HCT116 (cell line): ENCODE data around the gene CASP9. TPM values are rescaled to one million over a fixed set of nuclear protein-coding genes. Genes with fewer than 3 reads are reported as not detected.

Experiments used
- ATAC-seq: fragments of 200-7000 bp; cut with Tn5 transposase; 2 replicates; pipeline ENCODE4 v1.9.1; 2020; ENCODE audit warnings: mild to moderate bottlenecking, moderate library complexity
- BruUV-seq: library from RNA; stranded (reverse); fragments of 400-500 nt; replicated peaks from 2 replicates; lab custom pipeline; 2021; lab: Mats Ljungman, UMichigan
- CTCF ChIA-PET: fragments of 300-600 bp; sonication (Branson Sonifier 250); formaldehyde crosslinking; loops from one replicate; lab custom pipeline; 2021; ENCODE audit warnings: antibody characterized with exemption; lab: Charles Lee
- POLR2A ChIA-PET: fragments of 300-600, 350-600 bp; sonication (Branson Sonifier 250); formaldehyde crosslinking; loops from one replicate; lab custom pipeline; 2021; ENCODE audit warnings: antibody characterized with exemption; lab: Charles Lee
- RAD21 ChIA-PET, 2 experiments: fragments of 300-600 bp; sonication (Branson Sonifier 250); formaldehyde crosslinking; loops; one replicate each; lab custom pipeline; 2023; ENCODE audit warnings: low total read pairs in 2 of 2; ENCODE audit not compliant: uncharacterized antibody in 2 of 2, unreplicated experiment in 2 of 2, low non-redundant PET in 1 of 2; lab: Charles Lee
- DNase-seq: peaks from one replicate; pipeline ENCODE4 v3.0.0-alpha.2; 2010; ENCODE audit warnings: low read depth, low spot score
- H2AFZ ChIP-seq: fragments of 200-600 bp; shearing (Covaris generic), sonication (generic); 2 replicates; pipeline ENCODE4 v1.6.1; 2017; ENCODE audit warnings: low read depth, mixed run types, mixed read lengths, antibody characterized with exemption, low read length; ENCODE audit not compliant: poor library complexity, severe bottlenecking
- H3K27ac ChIP-seq: 2 replicates; pipeline ENCODE4 v1.5.1; 2012; ENCODE audit warnings: low read depth, low read length
- H3K27me3 ChIP-seq: fragments of 200-600 bp; sonication (generic); 2 replicates; pipeline ENCODE4 v1.6.1; 2016; ENCODE audit warnings: mixed run types, low read length, mixed read lengths; ENCODE audit not compliant: insufficient read depth
- H3K36me3 ChIP-seq, 2 experiments: fragments of 200-500 bp in 1 of 2; fragments of 200-600 bp in 1 of 2; sonication (Bioruptor generic) in 1 of 2; sonication (generic) in 1 of 2; 2 replicates each; pipeline versions ENCODE4 v1.5.1 to v1.6.1; 2014 to 2016; ENCODE audit warnings: low read length in 2 of 2, inconsistent platforms in 1 of 2, mixed read lengths in 1 of 2, mixed run types in 1 of 2; ENCODE audit not compliant: insufficient read depth in 2 of 2, control insufficient read depth in 1 of 2
- H3K4me1 ChIP-seq, 2 experiments: fragments of 200-600 bp in 1 of 2; sonication (generic) in 1 of 2; 2 replicates each; pipeline versions ENCODE4 v1.5.1 to v1.6.1; 2012 to 2017; ENCODE audit warnings: low read length in 2 of 2, inconsistent platforms in 1 of 2, mild to moderate bottlenecking in 1 of 2, mixed read lengths in 1 of 2, mixed run types in 1 of 2, moderate library complexity in 1 of 2; ENCODE audit not compliant: insufficient read depth in 2 of 2, control insufficient read depth in 1 of 2
- H3K4me2 ChIP-seq: fragments of 200-600 bp; sonication (generic); 2 replicates; pipeline ENCODE4 v1.6.1; 2017; ENCODE audit warnings: mixed run types, low read length, mixed read lengths
- H3K4me3 ChIP-seq, 2 experiments: fragments of 200-600 bp in 1 of 2; sonication (generic) in 1 of 2; replicated peaks in 1 of 2; 2 replicates each; pipeline ENCODE4 v1.5.1; 2011 to 2016; ENCODE audit warnings: low read length in 2 of 2, control low read depth in 1 of 2, low read depth in 1 of 2, mild to moderate bottlenecking in 1 of 2, mixed read lengths in 1 of 2, mixed run types in 1 of 2
- H3K79me2 ChIP-seq: fragments of 200-600 bp; sonication (generic); 2 replicates; pipeline ENCODE4 v1.6.1; 2017; ENCODE audit warnings: mild to moderate bottlenecking, mixed run types, low read length, moderate library complexity, mixed read lengths; ENCODE audit not compliant: insufficient read depth
- H3K9ac ChIP-seq: fragments of 200-600 bp; sonication (generic); 2 replicates; pipeline ENCODE4 v1.6.1; 2016; ENCODE audit warnings: low read length, mixed read lengths
- H3K9me2 ChIP-seq: fragments of 200-600 bp; sonication (generic), shearing (Covaris generic); 2 replicates; pipeline ENCODE4 v1.6.1; 2017; ENCODE audit warnings: mixed run types, mild to moderate bottlenecking, moderate library complexity; ENCODE audit not compliant: insufficient read depth
- H3K9me3 ChIP-seq, 2 experiments: fragments of 200-500 bp in 1 of 2; fragments of 200-600 bp in 1 of 2; sonication (Bioruptor generic) in 1 of 2; sonication (generic) in 1 of 2; 2 replicates each; pipeline ENCODE4 v1.6.1; 2014 to 2017; ENCODE audit warnings: low read length in 2 of 2, mixed read lengths in 2 of 2, inconsistent platforms in 1 of 2, low read depth in 1 of 2, mild to moderate bottlenecking in 1 of 2, mixed run types in 1 of 2, moderate library complexity in 1 of 2; ENCODE audit not compliant: control insufficient read depth in 1 of 2, insufficient read depth in 1 of 2
- H4K20me1 ChIP-seq: fragments of 200-600 bp; sonication (generic), shearing (Covaris generic); 2 replicates; pipeline ENCODE4 v1.6.1; 2017; ENCODE audit warnings: mixed run types, mild to moderate bottlenecking, moderate library complexity; ENCODE audit not compliant: insufficient read depth
- CBX3 ChIP-seq: IDR thresholded peaks from 2 replicates; pipeline ENCODE4 v1.6.1; 2012; ENCODE audit warnings: low read depth
- ELF1 ChIP-seq: IDR thresholded peaks from 2 replicates; pipeline ENCODE4 v1.6.1; 2012; ENCODE audit warnings: low read depth, borderline replicate concordance
- EZH2 ChIP-seq: fragments of 200-600 bp; sonication (generic); IDR thresholded peaks from 2 replicates; pipeline ENCODE4 v1.6.1; 2017; ENCODE audit warnings: antibody characterized with exemption, mixed run types
- EZH2phosphoT487 ChIP-seq: fragments of 200-600 bp; IDR thresholded peaks from 2 replicates; pipeline ENCODE4 v1.6.1; 2018; ENCODE audit warnings: antibody characterized with exemption, borderline replicate concordance
- POLR2A ChIP-seq: IDR thresholded peaks from 2 replicates; pipeline ENCODE4 v1.7.0; 2011; ENCODE audit warnings: borderline replicate concordance; ENCODE audit not compliant: insufficient read depth, insufficient read length; ENCODE audit errors: extremely low read depth
- POLR2AphosphoS5 ChIP-seq: IDR thresholded peaks from 2 replicates; pipeline ENCODE4 v1.6.1; 2011; ENCODE audit warnings: mild to moderate bottlenecking, low read depth, low read length, moderate library complexity
- SP1 ChIP-seq: IDR thresholded peaks from 2 replicates; pipeline ENCODE4 v1.6.1; 2012; ENCODE audit warnings: low read depth
- SRF ChIP-seq: IDR thresholded peaks from 2 replicates; pipeline ENCODE4 v1.6.1; 2012; ENCODE audit warnings: low read depth
- intact Hi-C: fragments of 100-400 bp; cut with micrococcal nuclease; formaldehyde crosslinking; loops from 2 replicates; pipeline ENCODE4 v1.10.0; 2022
- total RNA-seq: library from RNA; stranded (reverse); gene quantifications from one replicate; pipeline ENCODE4 v1.2.1, GENCODE V29; 2021; ENCODE audit not compliant: unreplicated experiment
- TF ChIP-seq, protein P1 (sequence below): IDR thresholded peaks from 2 replicates; pipeline ENCODE4 v1.6.1; 2011; ENCODE audit warnings: mild to moderate bottlenecking, low read length, moderate library complexity; ENCODE audit not compliant: insufficient replicate concordance; ENCODE audit errors: extremely low read depth
- TF ChIP-seq, protein P2 (sequence below): IDR thresholded peaks from 2 replicates; pipeline ENCODE4 v1.6.1; 2012
- TF ChIP-seq, protein P3 (sequence below): IDR thresholded peaks from 2 replicates; pipeline ENCODE4 v1.6.1; 2012
- TF ChIP-seq, protein P4 (sequence below), 3 experiments: fragments of 200-600 bp in 1 of 3; sonication (generic) in 1 of 3; IDR thresholded peaks in 2 of 3; conservative IDR thresholded peaks in 1 of 3; 2 replicates each; pipeline ENCODE4 v1.5.1; 2012 to 2017; ENCODE audit warnings: low read depth in 2 of 3, low read length in 2 of 3, antibody characterized with exemption in 1 of 3, borderline replicate concordance in 1 of 3, control low read depth in 1 of 3, mild to moderate bottlenecking in 1 of 3, mixed read lengths in 1 of 3, mixed run types in 1 of 3, moderate library complexity in 1 of 3; ENCODE audit not compliant: insufficient read depth in 1 of 3

CASP9 gene
- total RNA-seq, 1 experiment from 2014 or later = 10.6 TPM

DNA sequence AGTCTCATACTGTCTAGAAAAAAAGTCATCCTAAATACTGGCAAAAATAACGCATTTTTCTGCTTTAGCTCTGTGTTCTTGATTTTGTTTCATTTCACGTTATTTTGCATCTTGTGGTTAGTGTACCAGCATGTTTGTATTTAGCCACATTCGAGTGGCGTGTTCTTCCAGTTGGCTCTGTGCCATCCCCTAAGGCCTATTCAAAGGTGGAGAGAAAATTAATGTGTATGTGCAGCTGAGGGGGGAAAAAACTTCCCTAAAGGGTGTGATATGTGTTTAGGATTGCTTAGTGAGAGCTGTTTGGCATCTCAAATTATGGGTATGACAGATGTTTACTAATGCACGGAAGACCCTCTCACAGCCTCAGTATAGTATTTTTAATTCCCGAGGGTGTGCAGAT lies 14.8 kb upstream of the CASP9 start (continued):
- TF ChIP-seq, protein P1, sequence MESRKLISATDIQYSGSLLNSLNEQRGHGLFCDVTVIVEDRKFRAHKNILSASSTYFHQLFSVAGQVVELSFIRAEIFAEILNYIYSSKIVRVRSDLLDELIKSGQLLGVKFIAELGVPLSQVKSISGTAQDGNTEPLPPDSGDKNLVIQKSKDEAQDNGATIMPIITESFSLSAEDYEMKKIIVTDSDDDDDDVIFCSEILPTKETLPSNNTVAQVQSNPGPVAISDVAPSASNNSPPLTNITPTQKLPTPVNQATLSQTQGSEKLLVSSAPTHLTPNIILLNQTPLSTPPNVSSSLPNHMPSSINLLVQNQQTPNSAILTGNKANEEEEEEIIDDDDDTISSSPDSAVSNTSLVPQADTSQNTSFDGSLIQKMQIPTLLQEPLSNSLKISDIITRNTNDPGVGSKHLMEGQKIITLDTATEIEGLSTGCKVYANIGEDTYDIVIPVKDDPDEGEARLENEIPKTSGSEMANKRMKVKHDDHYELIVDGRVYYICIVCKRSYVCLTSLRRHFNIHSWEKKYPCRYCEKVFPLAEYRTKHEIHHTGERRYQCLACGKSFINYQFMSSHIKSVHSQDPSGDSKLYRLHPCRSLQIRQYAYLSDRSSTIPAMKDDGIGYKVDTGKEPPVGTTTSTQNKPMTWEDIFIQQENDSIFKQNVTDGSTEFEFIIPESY = no peak
- TF ChIP-seq POLR2AphosphoS5 (no peak), EZH2phosphoT487 (no peak)

DNA sequence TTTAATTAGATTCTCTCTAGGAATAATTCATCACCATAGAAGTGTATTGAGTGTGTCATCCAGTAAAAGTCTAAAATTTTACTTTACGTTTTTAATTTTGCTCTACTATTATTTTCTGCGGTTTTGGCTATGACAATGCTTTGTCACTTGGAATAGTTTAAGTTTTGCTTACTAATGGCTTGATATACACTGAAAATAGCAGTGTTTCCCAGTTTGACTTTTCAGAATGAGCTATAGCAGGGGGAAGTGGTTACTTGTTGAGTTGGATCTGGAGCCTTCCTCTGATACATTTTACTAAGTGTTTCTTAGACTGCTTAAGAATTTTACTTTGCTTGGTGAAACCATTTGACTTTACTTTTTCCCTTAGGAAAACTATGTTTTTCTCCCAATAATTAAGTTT lies 7.7 kb upstream of the CASP9 start:
- H3K27me3 ChIP-seq = no peaks in the 10 kb centered on the region
- BruUV-seq = no TSS peak
- no peaks in the 10 kb centered on the region for H3K9me2 ChIP-seq
- TF ChIP-seq EZH2phosphoT487 (no peak), SRF (no peak), CBX3 (no peak), ELF1 (no peak), EZH2 (no peak), SP1 (no peak), POLR2AphosphoS5 (no peak), POLR2A (no peak)
- TF ChIP-seq, protein P2, sequence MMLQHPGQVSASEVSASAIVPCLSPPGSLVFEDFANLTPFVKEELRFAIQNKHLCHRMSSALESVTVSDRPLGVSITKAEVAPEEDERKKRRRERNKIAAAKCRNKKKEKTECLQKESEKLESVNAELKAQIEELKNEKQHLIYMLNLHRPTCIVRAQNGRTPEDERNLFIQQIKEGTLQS = no peak
- TF ChIP-seq, protein P3, sequence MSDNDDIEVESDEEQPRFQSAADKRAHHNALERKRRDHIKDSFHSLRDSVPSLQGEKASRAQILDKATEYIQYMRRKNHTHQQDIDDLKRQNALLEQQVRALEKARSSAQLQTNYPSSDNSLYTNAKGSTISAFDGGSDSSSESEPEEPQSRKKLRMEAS = no peak
- TF ChIP-seq, protein P4, sequence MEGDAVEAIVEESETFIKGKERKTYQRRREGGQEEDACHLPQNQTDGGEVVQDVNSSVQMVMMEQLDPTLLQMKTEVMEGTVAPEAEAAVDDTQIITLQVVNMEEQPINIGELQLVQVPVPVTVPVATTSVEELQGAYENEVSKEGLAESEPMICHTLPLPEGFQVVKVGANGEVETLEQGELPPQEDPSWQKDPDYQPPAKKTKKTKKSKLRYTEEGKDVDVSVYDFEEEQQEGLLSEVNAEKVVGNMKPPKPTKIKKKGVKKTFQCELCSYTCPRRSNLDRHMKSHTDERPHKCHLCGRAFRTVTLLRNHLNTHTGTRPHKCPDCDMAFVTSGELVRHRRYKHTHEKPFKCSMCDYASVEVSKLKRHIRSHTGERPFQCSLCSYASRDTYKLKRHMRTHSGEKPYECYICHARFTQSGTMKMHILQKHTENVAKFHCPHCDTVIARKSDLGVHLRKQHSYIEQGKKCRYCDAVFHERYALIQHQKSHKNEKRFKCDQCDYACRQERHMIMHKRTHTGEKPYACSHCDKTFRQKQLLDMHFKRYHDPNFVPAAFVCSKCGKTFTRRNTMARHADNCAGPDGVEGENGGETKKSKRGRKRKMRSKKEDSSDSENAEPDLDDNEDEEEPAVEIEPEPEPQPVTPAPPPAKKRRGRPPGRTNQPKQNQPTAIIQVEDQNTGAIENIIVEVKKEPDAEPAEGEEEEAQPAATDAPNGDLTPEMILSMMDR (IDR thresholded peaks at IDR 0.05 in 2 of 3, conservative IDR thresholded peaks at IDR 0.05 in 1 of 3; ENCODE audit: borderline replicate concordance in 1 of 3, insufficient read depth in 1 of 3, low read depth in 2 of 3, low read length in 2 of 3) = no peak
- no peak overlapping the region for H3K27ac ChIP-seq
- no peaks in the 10 kb centered on the region for H3K9me3 ChIP-seq
- H2AFZ ChIP-seq = no peak overlapping the region
- H3K79me2 ChIP-seq = peaks cover 26% of the 10 kb centered on the region
- ChIA-PET CTCF (no interaction called here), RAD21 (no interaction called here), POLR2A (no interaction called here)
- H3K9ac ChIP-seq = no peak overlapping the region
- DNase-seq (no peak), ATAC-seq (no peak)
- H3K4me3 ChIP-seq = no peak overlapping the region
- H3K4me2 ChIP-seq = no peak overlapping the region
- H3K36me3 ChIP-seq = peaks cover 9 to 11% of the 10 kb centered on the region in 2 experiments; a peak in 2 of 4 replicates
- intact Hi-C loops = no loop called here
- H4K20me1 ChIP-seq = no peaks in the 10 kb centered on the region
- peaks cover 0 to 9% of the 10 kb centered on the region in 2 experiments; a peak in 2 of 4 replicates for H3K4me1 ChIP-seq
